GM18870 (cell line): ENCODE data around the gene ZNF467.

Source experiments
- ATAC-seq: cut with Tn5 transposase; IDR thresholded peaks from one replicate; pipeline ENCODE4 v1.9.1; 2021; ENCODE audit warnings: moderate library complexity; ENCODE audit not compliant: unreplicated experiment

The ZNF467 gene

GRCh38 chr7:149787428-149788299, 14.3 kb upstream of the ZNF467 start:
- ATAC-seq = no peak

- ATAC-seq = no peak
These were observed 12.6 kb upstream of the ZNF467 start for GRCh38 chr7:149785983-149786382.

- no peak for ATAC-seq
These were observed 12.0 kb upstream of the ZNF467 start for GRCh38 chr7:149785402-149785801.

GRCh38 chr7:149784251-149784608, 10.8 kb upstream of the ZNF467 start:
- no peak for ATAC-seq

GRCh38 chr7:149783386-149784250, 10.2 kb upstream of the ZNF467 start:
- ATAC-seq = no peak

- ATAC-seq = no peak
These were observed 9.4 kb upstream of the ZNF467 start for GRCh38 chr7:149782682-149783345.

- no peak for ATAC-seq
These were observed 8.5 kb upstream of the ZNF467 start for GRCh38 chr7:149781921-149782320.

GRCh38 chr7:149780636-149781419, 7.4 kb upstream of the ZNF467 start:
- no peak for ATAC-seq

GRCh38 chr7:149780056-149780455, 6.7 kb upstream of the ZNF467 start:
- no peak for ATAC-seq

GRCh38 chr7:149779502-149779805, 6.1 kb upstream of the ZNF467 start:
- ATAC-seq = no peak

GRCh38 chr7:149778696-149779501, 5.5 kb upstream of the ZNF467 start:
- ATAC-seq = no peak

GRCh38 chr7:149778327-149778637, 4.9 kb upstream of the ZNF467 start:
- ATAC-seq = no peak

- ATAC-seq = no peak
These were observed 4.4 kb upstream of the ZNF467 start for GRCh38 chr7:149777551-149778326.

- no peak for ATAC-seq
These were observed 3.5 kb upstream of the ZNF467 start for GRCh38 chr7:149776848-149777407.

- no peak for ATAC-seq
These were observed 2.9 kb upstream of the ZNF467 start for GRCh38 chr7:149776289-149776688.

- ATAC-seq = no peak
These were observed 1.8 kb upstream of the ZNF467 start for GRCh38 chr7:149775176-149775556.

- ATAC-seq = no peak
These were observed 1.1 kb upstream of the ZNF467 start for GRCh38 chr7:149774237-149775175.

GRCh38 chr7:149772956-149773434, 393 bp downstream of the ZNF467 start:
- ATAC-seq = no peak
